HepG2 (cell line): Measurements from ENCODE around the gene TGFBI. TPM values are rescaled to one million over a fixed set of nuclear protein-coding genes. Genes with fewer than 3 reads are reported as not detected.

Experiments
- CCDC6 ChIP-seq: sonication (generic); formaldehyde crosslinking; IDR thresholded peaks from 2 replicates; pipeline ENCODE4 v1.8.1; 2022; ENCODE audit warnings: mild to moderate bottlenecking, missing genetic modification reagents, moderate library complexity
- FOSL1 ChIP-seq: sonication (generic); formaldehyde crosslinking; IDR thresholded peaks from 2 replicates; pipeline ENCODE4 v1.9.0; 2021; ENCODE audit warnings: missing genetic modification reagents, borderline replicate concordance
- GABPB1 ChIP-seq: IDR thresholded peaks from 2 replicates; pipeline ENCODE4 v1.6.1; 2016; ENCODE audit warnings: mild to moderate bottlenecking, missing genetic modification reagents, moderate library complexity, missing compliant biosample characterization
- GATAD1 ChIP-seq: IDR thresholded peaks from 2 replicates; pipeline ENCODE4 v1.6.1; 2016; ENCODE audit warnings: missing genetic modification reagents, missing compliant biosample characterization
- KLF16 ChIP-seq, 2 experiments: sonication (generic) in 1 of 2; formaldehyde crosslinking in 1 of 2; IDR thresholded peaks; 2 replicates each; pipeline versions ENCODE4 v1.6.1 to v1.8.0; 2016 to 2023; ENCODE audit warnings: missing genetic modification reagents in 2 of 2, missing compliant biosample characterization in 1 of 2
- LCORL ChIP-seq, 2 experiments: fragments of 450-650 bp in 1 of 2; sonication (generic) in 1 of 2; formaldehyde crosslinking in 1 of 2; IDR thresholded peaks; 2 replicates each; pipeline versions ENCODE4 v1.5.0 to v1.6.1; 2017 to 2020; ENCODE audit warnings: antibody characterized with exemption in 1 of 2, missing genetic modification reagents in 1 of 2
- MAFF ChIP-seq: IDR thresholded peaks from 2 replicates; pipeline ENCODE4 v1.6.1; 2011; ENCODE audit warnings: low read depth, low read length, improper control_type of control experiment
- PITX1 ChIP-seq: sonication (generic); formaldehyde crosslinking; IDR thresholded peaks from 2 replicates; pipeline ENCODE4 v1.5.1; 2020; ENCODE audit warnings: mild to moderate bottlenecking, missing genetic modification reagents
- POLR2AphosphoS2 ChIP-seq: IDR thresholded peaks from 2 replicates; pipeline ENCODE4 v1.6.1; 2011; ENCODE audit warnings: low read depth, low read length, improper control_type of control experiment
- RCOR2 ChIP-seq: IDR thresholded peaks from 2 replicates; pipeline ENCODE4 v1.6.1; 2016; ENCODE audit warnings: missing biosample characterization, missing genetic modification reagents
- SUZ12 ChIP-seq: fragments of 150-350 bp; IDR thresholded peaks from 2 replicates; pipeline ENCODE4 v1.6.1; 2014; ENCODE audit warnings: low read depth, low read length
- ZNF256 ChIP-seq: sonication (generic); formaldehyde crosslinking; conservative IDR thresholded peaks from 2 replicates; pipeline ENCODE4 v1.4.0; 2020; ENCODE audit warnings: missing genetic modification reagents
- ZNF564 ChIP-seq: sonication (generic); formaldehyde crosslinking; IDR thresholded peaks from 2 replicates; pipeline ENCODE4 v1.8.1; 2023; ENCODE audit warnings: mild to moderate bottlenecking, missing genetic modification reagents
- polyA plus RNA-seq, 8 experiments: library from polyadenylated mRNA; depleted of rRNA in 3 of 8; stranded (reverse) in 7 of 8; unstranded in 1 of 8; fragments of >200 nt; fragmentation: Illumina TruSeq in 4 of 8; extraction: Trizol in 4 of 8; gene quantifications; 2 replicates each; pipeline versions ENCODE4 v1.2.1 to v1.2.3, GENCODE V29; 2011 to 2016; ENCODE audit warnings: low read depth in 4 of 8, missing spikeins in 1 of 8, mixed read lengths in 1 of 8; ENCODE audit not compliant: insufficient read depth in 1 of 8
- total RNA-seq, 5 experiments: library from RNA; depleted of rRNA; stranded (reverse); fragments of >200 nt; fragmentation: Illumina TruSeq; extraction: Trizol; gene quantifications; 2 replicates each; pipeline ENCODE4 v1.2.3, GENCODE V29; 2016; ENCODE audit warnings: low read depth in 1 of 5
- TF ChIP-seq, protein P1 (sequence below): IDR thresholded peaks from 2 replicates; pipeline ENCODE4 v1.6.1; 2016; ENCODE audit warnings: missing compliant biosample characterization, missing genetic modification reagents, borderline replicate concordance
- TF ChIP-seq, protein P2 (sequence below): sonication (generic); formaldehyde crosslinking; IDR thresholded peaks from 2 replicates; pipeline ENCODE4 v1.4.0; 2020; ENCODE audit warnings: missing genetic modification reagents
- TF ChIP-seq, protein P3 (sequence below): sonication (generic); formaldehyde crosslinking; IDR thresholded peaks from 2 replicates; pipeline ENCODE4 v1.8.1; 2023; ENCODE audit warnings: missing genetic modification reagents, mild to moderate bottlenecking, borderline replicate concordance
- TF ChIP-seq, protein P4 (sequence below): IDR thresholded peaks from 2 replicates; pipeline ENCODE4 v1.6.1; 2012; ENCODE audit warnings: low read depth, low read length, improper control_type of control experiment
- TF ChIP-seq, protein P5 (sequence below): sonication (generic); formaldehyde crosslinking; IDR thresholded peaks from 2 replicates; pipeline ENCODE4; 2020; ENCODE audit warnings: missing genetic modification reagents, mild to moderate bottlenecking, borderline replicate concordance
- TF ChIP-seq, protein P6 (sequence below): sonication (generic); formaldehyde crosslinking; IDR thresholded peaks from 2 replicates; pipeline ENCODE4 v1.9.0; 2021; ENCODE audit warnings: missing genetic modification reagents, mild to moderate bottlenecking, borderline replicate concordance

TGFBI gene
- total and polyA plus RNA-seq, 2 of the 13 experiments (the other 11 are each of a cell fraction or from before 2014, with no cell fraction given), result 275 to 457 TPM

DNA sequence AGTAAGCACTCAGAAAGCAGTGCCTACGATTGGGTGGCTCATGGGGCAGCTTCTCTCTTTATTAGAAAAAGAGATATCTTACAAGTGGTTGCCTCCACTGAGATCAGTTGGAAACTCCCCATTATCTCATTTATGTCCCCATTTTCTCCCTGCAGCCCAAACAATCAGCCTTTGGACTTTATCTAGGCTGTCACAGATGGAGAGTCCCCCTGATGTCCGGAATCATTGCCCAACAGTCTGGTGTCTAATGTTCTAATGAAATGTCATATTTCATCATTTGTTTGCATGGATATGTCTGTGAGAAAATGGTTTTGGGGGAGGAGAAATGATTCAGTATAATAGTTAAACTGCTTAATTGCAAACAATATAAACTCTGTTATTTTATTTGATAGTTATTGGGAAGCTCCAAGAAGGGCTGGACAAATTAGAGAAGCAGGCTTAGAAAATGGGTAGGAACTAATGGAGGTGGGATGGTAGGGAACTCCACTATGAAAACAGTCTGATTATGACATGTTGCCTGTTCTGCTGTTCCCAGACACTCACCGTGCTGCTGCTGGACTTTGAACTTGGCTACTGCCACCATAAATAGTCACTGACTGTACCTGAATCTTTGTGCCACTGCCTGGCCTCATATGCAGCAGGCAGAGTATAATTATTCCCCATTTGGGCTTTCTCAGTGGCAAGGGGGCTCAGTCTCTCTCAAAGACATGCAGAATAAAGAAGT lies 65.6 kb downstream of the TGFBI start (continued):
- no peak for TF ChIP-seq ZNF564 (CRISPR knock-in tag)
- TF ChIP-seq SUZ12, result no peak
- TF ChIP-seq, protein P1, sequence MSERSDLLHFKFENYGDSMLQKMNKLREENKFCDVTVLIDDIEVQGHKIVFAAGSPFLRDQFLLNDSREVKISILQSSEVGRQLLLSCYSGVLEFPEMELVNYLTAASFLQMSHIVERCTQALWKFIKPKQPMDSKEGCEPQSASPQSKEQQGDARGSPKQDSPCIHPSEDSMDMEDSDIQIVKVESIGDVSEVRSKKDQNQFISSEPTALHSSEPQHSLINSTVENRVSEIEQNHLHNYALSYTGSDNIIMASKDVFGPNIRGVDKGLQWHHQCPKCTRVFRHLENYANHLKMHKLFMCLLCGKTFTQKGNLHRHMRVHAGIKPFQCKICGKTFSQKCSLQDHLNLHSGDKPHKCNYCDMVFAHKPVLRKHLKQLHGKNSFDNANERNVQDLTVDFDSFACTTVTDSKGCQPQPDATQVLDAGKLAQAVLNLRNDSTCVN (CRISPR knock-in tag), result no peak
- no peak for TF ChIP-seq PITX1
- no peak for TF ChIP-seq POLR2AphosphoS2
- TF ChIP-seq, protein P2, sequence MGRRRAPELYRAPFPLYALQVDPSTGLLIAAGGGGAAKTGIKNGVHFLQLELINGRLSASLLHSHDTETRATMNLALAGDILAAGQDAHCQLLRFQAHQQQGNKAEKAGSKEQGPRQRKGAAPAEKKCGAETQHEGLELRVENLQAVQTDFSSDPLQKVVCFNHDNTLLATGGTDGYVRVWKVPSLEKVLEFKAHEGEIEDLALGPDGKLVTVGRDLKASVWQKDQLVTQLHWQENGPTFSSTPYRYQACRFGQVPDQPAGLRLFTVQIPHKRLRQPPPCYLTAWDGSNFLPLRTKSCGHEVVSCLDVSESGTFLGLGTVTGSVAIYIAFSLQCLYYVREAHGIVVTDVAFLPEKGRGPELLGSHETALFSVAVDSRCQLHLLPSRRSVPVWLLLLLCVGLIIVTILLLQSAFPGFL (CRISPR knock-in tag), result no peak
- TF ChIP-seq, protein P3, sequence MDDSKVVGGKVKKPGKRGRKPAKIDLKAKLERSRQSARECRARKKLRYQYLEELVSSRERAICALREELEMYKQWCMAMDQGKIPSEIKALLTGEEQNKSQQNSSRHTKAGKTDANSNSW, result no peak
- TF ChIP-seq, protein P4, sequence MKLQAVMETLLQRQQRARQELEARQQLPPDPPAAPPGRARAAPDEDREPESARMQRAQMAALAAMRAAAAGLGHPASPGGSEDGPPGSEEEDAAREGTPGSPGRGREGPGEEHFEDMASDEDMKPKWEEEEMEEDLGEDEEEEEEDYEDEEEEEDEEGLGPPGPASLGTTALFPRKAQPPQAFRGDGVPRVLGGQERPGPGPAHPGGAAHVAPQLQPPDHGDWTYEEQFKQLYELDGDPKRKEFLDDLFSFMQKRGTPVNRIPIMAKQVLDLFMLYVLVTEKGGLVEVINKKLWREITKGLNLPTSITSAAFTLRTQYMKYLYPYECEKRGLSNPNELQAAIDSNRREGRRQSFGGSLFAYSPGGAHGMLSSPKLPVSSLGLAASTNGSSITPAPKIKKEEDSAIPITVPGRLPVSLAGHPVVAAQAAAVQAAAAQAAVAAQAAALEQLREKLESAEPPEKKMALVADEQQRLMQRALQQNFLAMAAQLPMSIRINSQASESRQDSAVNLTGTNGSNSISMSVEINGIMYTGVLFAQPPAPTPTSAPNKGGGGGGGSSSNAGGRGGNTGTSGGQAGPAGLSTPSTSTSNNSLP, result peak; percentile 56; the same call in 1 of the 2 replicates
- TF ChIP-seq RCOR2 (CRISPR knock-in tag), result no peak
- no peak for TF ChIP-seq FOSL1 (CRISPR knock-in tag)
- no peak for TF ChIP-seq CCDC6 (CRISPR knock-in tag)
- TF ChIP-seq, protein P5, sequence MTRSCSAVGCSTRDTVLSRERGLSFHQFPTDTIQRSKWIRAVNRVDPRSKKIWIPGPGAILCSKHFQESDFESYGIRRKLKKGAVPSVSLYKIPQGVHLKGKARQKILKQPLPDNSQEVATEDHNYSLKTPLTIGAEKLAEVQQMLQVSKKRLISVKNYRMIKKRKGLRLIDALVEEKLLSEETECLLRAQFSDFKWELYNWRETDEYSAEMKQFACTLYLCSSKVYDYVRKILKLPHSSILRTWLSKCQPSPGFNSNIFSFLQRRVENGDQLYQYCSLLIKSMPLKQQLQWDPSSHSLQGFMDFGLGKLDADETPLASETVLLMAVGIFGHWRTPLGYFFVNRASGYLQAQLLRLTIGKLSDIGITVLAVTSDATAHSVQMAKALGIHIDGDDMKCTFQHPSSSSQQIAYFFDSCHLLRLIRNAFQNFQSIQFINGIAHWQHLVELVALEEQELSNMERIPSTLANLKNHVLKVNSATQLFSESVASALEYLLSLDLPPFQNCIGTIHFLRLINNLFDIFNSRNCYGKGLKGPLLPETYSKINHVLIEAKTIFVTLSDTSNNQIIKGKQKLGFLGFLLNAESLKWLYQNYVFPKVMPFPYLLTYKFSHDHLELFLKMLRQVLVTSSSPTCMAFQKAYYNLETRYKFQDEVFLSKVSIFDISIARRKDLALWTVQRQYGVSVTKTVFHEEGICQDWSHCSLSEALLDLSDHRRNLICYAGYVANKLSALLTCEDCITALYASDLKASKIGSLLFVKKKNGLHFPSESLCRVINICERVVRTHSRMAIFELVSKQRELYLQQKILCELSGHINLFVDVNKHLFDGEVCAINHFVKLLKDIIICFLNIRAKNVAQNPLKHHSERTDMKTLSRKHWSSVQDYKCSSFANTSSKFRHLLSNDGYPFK (CRISPR knock-in tag), result no peak
- TF ChIP-seq KLF16 (CRISPR knock-in tag; IDR thresholded peaks at IDR 0.05), result peak in 1 of 2 experiments; percentile 17; a peak in 1 of 4 replicates
- TF ChIP-seq, protein P6, sequence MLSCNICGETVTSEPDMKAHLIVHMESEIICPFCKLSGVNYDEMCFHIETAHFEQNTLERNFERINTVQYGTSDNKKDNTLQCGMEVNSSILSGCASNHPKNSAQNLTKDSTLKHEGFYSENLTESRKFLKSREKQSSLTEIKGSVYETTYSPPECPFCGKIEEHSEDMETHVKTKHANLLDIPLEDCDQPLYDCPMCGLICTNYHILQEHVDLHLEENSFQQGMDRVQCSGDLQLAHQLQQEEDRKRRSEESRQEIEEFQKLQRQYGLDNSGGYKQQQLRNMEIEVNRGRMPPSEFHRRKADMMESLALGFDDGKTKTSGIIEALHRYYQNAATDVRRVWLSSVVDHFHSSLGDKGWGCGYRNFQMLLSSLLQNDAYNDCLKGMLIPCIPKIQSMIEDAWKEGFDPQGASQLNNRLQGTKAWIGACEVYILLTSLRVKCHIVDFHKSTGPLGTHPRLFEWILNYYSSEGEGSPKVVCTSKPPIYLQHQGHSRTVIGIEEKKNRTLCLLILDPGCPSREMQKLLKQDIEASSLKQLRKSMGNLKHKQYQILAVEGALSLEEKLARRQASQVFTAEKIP, result no peak
- TF ChIP-seq GABPB1 (CRISPR knock-in tag), result no peak; the same call in 1 of the 2 replicates
- TF ChIP-seq ZNF256 (CRISPR knock-in tag), result no peak
- no peak for TF ChIP-seq LCORL (IDR thresholded peaks at IDR 0.05)
- no peak for TF ChIP-seq LCORL (CRISPR knock-in tag; IDR thresholded peaks at IDR 0.05)
- TF ChIP-seq GATAD1, result no peak
- no peak for TF ChIP-seq MAFF
